Lung (tissue), 12 donors: Measurements from ENCODE around the gene HTRA3. TPM values are rescaled to one million over a fixed set of nuclear protein-coding genes. Genes with fewer than 3 reads are reported as not detected.

ENCODE experiments used
- ATAC-seq: fragments of 200-7000 bp; cut with Tn5 transposase; one replicate; pipeline ENCODE4 v1.9.1; 2020; ENCODE audit warnings: moderate number of reproducible peaks; ENCODE audit not compliant: insufficient read depth, low FRiP score
- DNase-seq, 3 donors: peaks; one replicate each; pipeline ENCODE4 v3.0.0-alpha.2; 2013 to 2017
- H3K27ac ChIP-seq, 2 donors: one replicate each; pipeline ENCODE4 v1.5.1; 2013; ENCODE audit warnings: mild to moderate bottlenecking in 2 of 2, moderate library complexity in 2 of 2, control low read depth in 1 of 2, inconsistent platforms in 1 of 2, low read depth in 1 of 2, low read length in 1 of 2
- H3K27me3 ChIP-seq, 3 donors: one replicate each; pipeline ENCODE4 v1.5.1; 2013; ENCODE audit warnings: low read length in 2 of 3; ENCODE audit not compliant: control insufficient read depth in 3 of 3, insufficient read depth in 3 of 3
- H3K36me3 ChIP-seq, 4 donors: one replicate each; pipeline ENCODE4 v1.5.1; 2013; ENCODE audit warnings: low read length in 4 of 4, mild to moderate bottlenecking in 1 of 4, moderate library complexity in 1 of 4; ENCODE audit not compliant: control insufficient read depth in 4 of 4, insufficient read depth in 4 of 4
- H3K4me1 ChIP-seq, 5 donors: one replicate each; pipeline ENCODE4 v1.5.1; 2013; ENCODE audit warnings: low read length in 5 of 5, mild to moderate bottlenecking in 2 of 5, moderate library complexity in 1 of 5; ENCODE audit not compliant: control insufficient read depth in 5 of 5, insufficient read depth in 5 of 5
- H3K4me3 ChIP-seq: one replicate; pipeline ENCODE4 v1.5.1; 2013; ENCODE audit warnings: mild to moderate bottlenecking, control low read depth, moderate library complexity
- H3K9ac ChIP-seq, 2 donors: one replicate each; pipeline ENCODE4 v1.5.1; 2013; ENCODE audit warnings: low read length in 2 of 2, control low read depth in 1 of 2; ENCODE audit not compliant: insufficient read depth in 1 of 2
- H3K9me3 ChIP-seq, 4 donors: one replicate each; pipeline ENCODE4 v1.5.1; 2013; ENCODE audit warnings: low read length in 3 of 4, mild to moderate bottlenecking in 1 of 4, moderate library complexity in 1 of 4; ENCODE audit not compliant: control insufficient read depth in 4 of 4, insufficient read depth in 3 of 4
- WGBS, 2 donors: extraction: QIAGEN DNeasy Blood & Tissue Kit; methylation state at CpG; one replicate each; pipeline ENCODE4 v1.1.7; 2013; 5-methylcytosine and 5-hydroxymethylcytosine counted together
- polyA plus RNA-seq, 2 donors: library from polyadenylated mRNA; stranded (reverse); fragments of 200-250 nt; gene quantifications; one replicate each; pipeline ENCODE4 v1.2.1, GENCODE V29; 2013
- total RNA-seq, 2 donors: library from RNA; depleted of rRNA in 1 of 2; stranded (reverse); fragments of >200 nt in 1 of 2; gene quantifications; one replicate each; pipeline ENCODE4 v1.2.1, GENCODE V29; 2014 to 2021
- TF ChIP-seq, protein P1 (sequence below): IDR thresholded peaks from 2 replicates; pipeline ENCODE4 v1.5.1; 2012; ENCODE audit warnings: mild to moderate bottlenecking; ENCODE audit errors: control extremely low read depth, extremely low read depth
- donor health status: control.
- donor health status: control.
- donor health status: Bipolar disorder and iron deficiency.
- donor health status: healthy.
- donor health status: DM: yes; HTN: yes; CAD: no.

The HTRA3 gene
- total and polyA plus RNA-seq, 4 donors, result 9.5 to 23.5 (median 17.8) TPM

DNA sequence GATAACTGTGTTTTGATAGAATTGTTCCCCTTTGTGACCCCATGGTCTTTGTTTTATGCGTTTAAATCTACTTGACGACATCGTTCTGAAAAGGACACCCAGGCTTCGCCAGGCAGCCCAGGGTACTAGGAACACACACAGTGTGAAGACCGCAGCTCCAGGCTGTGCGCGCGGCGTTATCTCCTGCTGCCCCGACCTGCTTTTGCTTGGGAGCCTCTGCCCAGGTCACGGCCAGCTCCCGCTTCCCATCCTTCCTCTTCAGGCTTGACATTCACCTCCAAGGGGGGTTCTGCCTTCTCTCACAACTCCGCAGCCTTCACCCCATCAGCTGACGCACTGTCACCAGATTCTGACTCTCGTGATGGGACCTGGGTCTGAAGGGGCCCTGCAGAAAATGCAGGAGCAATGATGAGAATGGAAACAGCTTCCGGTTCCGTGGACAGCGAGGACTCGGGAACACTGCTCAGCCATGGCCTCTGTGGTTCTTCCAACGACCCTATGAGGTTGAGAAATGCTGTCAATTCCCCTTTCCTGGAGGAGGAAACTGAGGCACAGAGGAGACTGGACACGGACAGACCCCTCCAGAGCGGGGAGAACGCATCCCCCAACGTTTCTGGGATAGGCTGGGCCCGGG, 536 bp upstream of the HTRA3 start:
- WGBS, 2 donors, result 75 to 82% methylated on average over 25 of the region's 25 CpGs
- no peak for DNase-seq
- no peak overlapping the region for H3K4me3 ChIP-seq

DNA sequence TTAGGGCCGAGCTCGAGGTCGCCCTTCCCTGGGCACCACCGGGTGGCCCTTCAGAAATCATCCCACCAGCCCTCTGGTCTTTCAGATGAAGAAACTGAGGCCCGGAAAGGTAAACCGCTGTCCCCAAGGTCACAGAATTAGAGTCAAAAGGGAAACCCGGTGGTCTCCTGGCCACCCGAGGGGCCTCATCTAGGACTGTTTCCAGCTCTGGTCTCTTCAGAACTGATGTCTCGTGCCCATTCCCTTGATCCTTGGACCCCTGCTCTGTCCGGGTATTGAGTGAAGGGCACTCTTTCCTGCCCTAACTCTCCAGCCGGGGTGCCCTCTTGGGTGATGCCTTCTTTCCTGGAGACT, 841 bp downstream of the HTRA3 start:
- Histone ChIP-seq H3K36me3 (no peaks in the 10 kb centered on the region), H3K27ac (peak overlapping the region in 1 of 2 donors; percentile 45), H3K9ac (no peak overlapping the region), H3K27me3 (peaks cover 0 to 7% (median 0%) of the 10 kb centered on the region in 3 donors), H3K4me3 (no peak overlapping the region), H3K9me3 (no peaks in the 10 kb centered on the region), H3K4me1 (peaks cover 0 to 50% (median 14%) of the 10 kb centered on the region in 5 donors)
- WGBS, 2 donors, result 36 to 50% methylated on average over 8 to 11 of the region's 11 CpGs
- DNase-seq (no peak), ATAC-seq (no peak)
- TF ChIP-seq, protein P1, sequence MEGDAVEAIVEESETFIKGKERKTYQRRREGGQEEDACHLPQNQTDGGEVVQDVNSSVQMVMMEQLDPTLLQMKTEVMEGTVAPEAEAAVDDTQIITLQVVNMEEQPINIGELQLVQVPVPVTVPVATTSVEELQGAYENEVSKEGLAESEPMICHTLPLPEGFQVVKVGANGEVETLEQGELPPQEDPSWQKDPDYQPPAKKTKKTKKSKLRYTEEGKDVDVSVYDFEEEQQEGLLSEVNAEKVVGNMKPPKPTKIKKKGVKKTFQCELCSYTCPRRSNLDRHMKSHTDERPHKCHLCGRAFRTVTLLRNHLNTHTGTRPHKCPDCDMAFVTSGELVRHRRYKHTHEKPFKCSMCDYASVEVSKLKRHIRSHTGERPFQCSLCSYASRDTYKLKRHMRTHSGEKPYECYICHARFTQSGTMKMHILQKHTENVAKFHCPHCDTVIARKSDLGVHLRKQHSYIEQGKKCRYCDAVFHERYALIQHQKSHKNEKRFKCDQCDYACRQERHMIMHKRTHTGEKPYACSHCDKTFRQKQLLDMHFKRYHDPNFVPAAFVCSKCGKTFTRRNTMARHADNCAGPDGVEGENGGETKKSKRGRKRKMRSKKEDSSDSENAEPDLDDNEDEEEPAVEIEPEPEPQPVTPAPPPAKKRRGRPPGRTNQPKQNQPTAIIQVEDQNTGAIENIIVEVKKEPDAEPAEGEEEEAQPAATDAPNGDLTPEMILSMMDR, result no peak

More for the DNA sequence above, 536 bp upstream of the HTRA3 start:
- Histone ChIP-seq H3K36me3 (no peaks in the 10 kb centered on the region), H3K27ac (no peak overlapping the region), H3K9ac (no peak overlapping the region), H3K4me1 (peaks cover 0 to 38% (median 4%) of the 10 kb centered on the region in 5 donors), H3K27me3 (peaks cover 0 to 7% (median 0%) of the 10 kb centered on the region in 3 donors), H3K9me3 (no peaks in the 10 kb centered on the region)
- TF ChIP-seq, protein P1, result no peak
- no peak for ATAC-seq

DNA sequence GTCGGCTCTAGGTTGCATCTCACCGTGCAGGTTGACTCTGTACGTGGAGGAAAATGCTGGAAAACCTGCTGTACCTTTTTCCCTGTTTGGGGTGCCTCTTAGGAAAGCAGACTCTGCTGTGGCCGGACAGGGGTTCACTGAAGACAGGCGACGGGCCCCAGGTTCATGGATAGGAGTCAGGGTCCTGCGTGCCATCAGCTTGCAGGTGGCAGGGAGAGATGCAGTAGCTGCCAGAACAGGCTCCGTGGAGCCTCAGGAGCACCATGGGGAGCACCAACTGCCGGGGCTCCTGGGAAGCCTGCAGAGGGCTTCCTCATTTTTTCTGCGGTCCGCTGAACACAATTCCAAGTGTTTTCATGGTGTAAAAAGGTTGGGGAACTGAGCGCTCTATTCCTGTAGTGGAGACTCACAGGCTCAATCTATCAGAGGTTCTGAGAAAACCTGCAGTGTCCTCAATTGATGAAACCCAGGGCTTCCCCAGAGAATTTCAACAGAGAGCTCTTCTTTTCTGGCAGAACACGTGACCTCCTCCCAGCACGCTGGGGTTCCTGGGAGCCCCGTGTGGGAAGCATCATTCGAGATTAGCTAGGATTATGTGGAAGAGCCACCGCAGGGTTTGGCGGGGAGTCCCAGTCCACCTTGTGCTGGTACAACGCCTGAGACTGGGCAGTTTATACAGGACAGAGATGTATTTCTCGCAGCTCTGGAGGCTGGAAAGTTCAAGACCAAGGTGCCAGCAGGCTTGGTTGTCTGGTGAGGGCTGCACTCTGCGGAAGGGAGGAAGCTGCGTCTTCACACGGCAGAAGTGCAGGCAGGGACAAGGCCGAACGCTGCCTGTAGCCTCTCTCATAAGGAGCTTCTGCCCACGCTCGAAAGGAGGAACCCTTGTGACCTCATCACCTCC, 1.6 kb downstream of the HTRA3 start:
- Histone ChIP-seq H3K27ac (no peak overlapping the region), H3K27me3 (peaks cover 0 to 7% (median 0%) of the 10 kb centered on the region in 3 donors), H3K9ac (no peak overlapping the region), H3K4me3 (no peak overlapping the region), H3K4me1 (peaks cover 0 to 58% (median 17%) of the 10 kb centered on the region in 5 donors), H3K9me3 (no peaks in the 10 kb centered on the region), H3K36me3 (no peaks in the 10 kb centered on the region)
- ATAC-seq (no peak), DNase-seq (no peak)
- 81 to 84% methylated on average over 27 of the region's 27 CpGs for WGBS, 2 donors
- TF ChIP-seq, protein P1, result no peak
